RWPE1 (cell line): ENCODE data around the gene MYO3A.

Source experiments
- CTCF ChIA-PET: fragments of 350-600 bp; sonication (Branson Sonifier 250); formaldehyde crosslinking; extraction: SDS; loops from one replicate; lab custom pipeline; 2021; lab: Yijun Ruan, JAX
- POLR2A ChIA-PET: fragments of 400-600 bp; formaldehyde crosslinking; extraction: SDS; loops from one replicate; lab custom pipeline; 2020; ENCODE audit warnings: antibody characterized with exemption; ENCODE audit not compliant: low non-redundant PET; lab: Yijun Ruan, JAX
- DNase-seq: peaks from one replicate; pipeline ENCODE4 v3.0.0; 2012; ENCODE audit warnings: low spot score
- H3K27ac ChIP-seq: fragments of 450-650 bp; 2 replicates; pipeline ENCODE4 v1.5.1; 2017
- CTCF ChIP-seq: fragments of 450-650 bp; conservative IDR thresholded peaks from 2 replicates; pipeline ENCODE4 v1.5.1; 2017; ENCODE audit warnings: low read depth, mild to moderate bottlenecking

Gene MYO3A

GRCh38 chr10:26211781-26212444 is 277.9 kb downstream of the MYO3A start:
- POLR2A ChIA-PET: no interaction called here
- no peak for TF ChIP-seq CTCF
- DNase-seq: no peak
- H3K27ac ChIP-seq: no peak overlapping the region
- CTCF ChIA-PET: no interaction called here

GRCh38 chr10:26212511-26212910 is 278.5 kb downstream of the MYO3A start:
- no peak overlapping the region for H3K27ac ChIP-seq
- ChIA-PET CTCF (no interaction called here), POLR2A (no interaction called here)
- DNase-seq: no peak
- no peak for TF ChIP-seq CTCF

GRCh38 chr10:26213157-26213800 is 279.2 kb downstream of the MYO3A start:
- ChIA-PET POLR2A (no interaction called here), CTCF (interaction anchor here (0.5 kb wide), 1 partner anchor 31 kb away, joined by 3 read pairs; no protein-coding TSS in a partner anchor)

GRCh38 chr10:26214004-26214403 is 280.0 kb downstream of the MYO3A start:
- no peak for DNase-seq
- H3K27ac ChIP-seq: no peak overlapping the region
- ChIA-PET CTCF (interaction anchor here (0.6 kb wide), 1 partner anchor 358 kb away, joined by 3 read pairs; no protein-coding TSS in a partner anchor), POLR2A (no interaction called here)
- TF ChIP-seq CTCF: no peak

More at GRCh38 chr10:26213157-26213800, 279.2 kb downstream of the MYO3A start:
- no peak overlapping the region for H3K27ac ChIP-seq
- TF ChIP-seq CTCF: no peak
- no peak for DNase-seq

GRCh38 chr10:26214551-26215395 is 280.7 kb downstream of the MYO3A start:
- ChIA-PET CTCF (no interaction called here), POLR2A (no interaction called here)
- no peak for TF ChIP-seq CTCF
- H3K27ac ChIP-seq: no peak overlapping the region
- no peak for DNase-seq

- no peak for DNase-seq
- no peak for TF ChIP-seq CTCF
- CTCF ChIA-PET: no interaction called here
- no peak overlapping the region for H3K27ac ChIP-seq
- POLR2A ChIA-PET: no interaction called here
Measured at GRCh38 chr10:26215396-26215934, 281.4 kb downstream of the MYO3A start.
